Cardiac septum (tissue), 1 donor: Measurements from ENCODE around the gene HOXA1. TPM values are rescaled to one million over a fixed set of nuclear protein-coding genes. Genes with fewer than 3 reads are reported as not detected.
A peak's percentile ranks its signal among the peaks of the same experiment; 100 is the strongest.

ENCODE experiments used
- DNase-seq: peaks from one replicate; pipeline ENCODE4 v3.0.0-alpha.2; 2020; ENCODE audit warnings: low spot score
- intact Hi-C: fragments of 100-400 bp; cut with DNase I; formaldehyde crosslinking; loops from one replicate; pipeline ENCODE4 v1.14.0; 2022
- total RNA-seq: library from RNA; stranded (reverse); fragmentation: NEBNext Ultra II Directional; extraction: Animal tissue kit (Norgen Biotek cat#: 25700); gene quantifications from one replicate; pipeline ENCODE4 v1.2.1, GENCODE V29; 2021
- donor health status: DM: no; HTN: no; CAD: no.

The HOXA1 gene
- total RNA-seq, 1 donor from 2014 or later, result 0.19 TPM

DNA sequence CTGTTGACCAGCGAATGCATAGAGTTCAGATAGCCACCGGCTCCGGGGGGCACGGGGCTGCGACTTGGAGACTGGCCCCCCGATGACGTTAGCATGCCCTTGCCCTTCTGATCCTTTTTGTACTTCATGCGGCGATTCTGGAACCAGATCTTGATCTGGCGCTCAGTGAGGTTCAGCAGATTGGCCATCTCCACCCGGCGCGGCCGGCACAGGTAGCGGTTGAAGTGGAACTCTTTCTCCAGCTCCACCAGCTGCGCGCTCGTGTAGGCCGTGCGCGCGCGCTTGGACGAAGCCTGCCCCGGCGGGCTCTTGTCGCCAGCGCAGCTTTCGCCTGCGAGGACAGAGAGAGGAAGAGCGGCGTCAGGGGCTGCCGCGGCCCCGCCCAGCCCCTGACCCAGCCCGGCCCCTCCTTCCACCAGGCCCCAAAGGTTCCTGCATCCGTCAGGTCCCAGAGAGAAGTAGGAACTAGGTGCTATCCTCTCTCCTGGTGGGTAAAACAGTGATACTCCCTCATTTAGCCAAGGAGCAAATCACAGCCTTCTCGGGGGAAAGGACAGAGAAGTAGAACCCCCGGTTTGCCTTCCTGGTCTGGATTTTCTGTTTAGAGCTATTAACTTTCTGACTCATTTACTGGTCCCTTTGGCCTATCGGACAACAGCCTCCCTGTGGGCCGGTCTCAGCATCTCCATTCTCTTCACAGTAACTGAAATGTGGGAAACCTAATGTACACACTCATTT, 12.8 kb upstream of the HOXA1 start:
- peak; percentile 76 for DNase-seq
- intact Hi-C loops, result loop anchor here (10.0 kb wide), 1 partner anchor 904 kb away; the partner anchor contains the start of genes CBX3 and HNRNPA2B1

DNA sequence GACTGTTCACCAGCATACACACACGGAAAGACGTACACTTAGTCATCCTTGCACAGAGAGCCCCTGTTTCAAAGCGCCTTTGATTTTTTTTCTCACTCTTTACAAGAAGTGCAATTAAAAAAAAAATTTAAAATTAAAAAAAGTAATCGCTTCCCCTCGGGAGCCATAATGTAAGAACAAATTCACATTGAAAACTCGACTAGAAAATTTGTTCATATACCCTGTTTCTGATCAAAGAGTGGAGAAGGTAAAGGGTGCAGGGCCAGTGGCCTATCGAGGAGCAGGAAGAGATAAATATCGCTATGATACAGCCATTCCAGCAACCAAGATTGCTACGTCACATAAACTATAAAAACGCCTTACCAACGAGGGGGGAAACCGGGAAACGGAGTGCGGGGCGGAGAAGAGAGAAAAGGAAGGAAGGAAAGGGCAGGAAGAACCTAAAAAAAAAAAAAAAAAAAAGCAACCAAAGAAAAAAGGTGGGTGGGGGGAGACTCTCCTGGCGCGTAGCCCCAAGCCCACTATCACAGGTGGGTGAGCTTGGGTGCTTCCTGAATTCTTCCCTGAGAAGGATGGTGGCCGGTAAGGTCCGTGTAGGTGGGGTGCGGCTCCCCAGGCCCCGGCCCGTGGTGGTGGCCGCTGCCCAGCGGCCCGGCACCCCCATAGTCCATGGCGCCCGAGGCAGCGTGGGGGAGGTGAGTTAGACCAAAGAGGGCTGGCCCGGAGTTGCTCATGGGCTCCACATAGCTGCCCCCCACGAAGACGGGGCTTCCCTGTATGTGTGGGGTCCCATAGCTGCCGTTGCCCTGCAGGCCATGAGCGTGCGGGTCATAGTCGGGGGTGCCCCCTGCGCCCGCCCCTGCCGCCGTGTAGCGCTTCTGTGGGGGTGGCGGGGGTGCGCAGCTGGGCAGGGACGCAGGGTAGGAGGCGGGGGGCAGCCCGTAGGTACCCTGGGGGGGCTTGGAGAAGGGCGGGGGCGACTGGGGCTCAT, 11.9 kb upstream of the HOXA1 start:
- intact Hi-C loops, result loop anchor here (10.0 kb wide), 1 partner anchor 903 kb away; the partner anchor contains the start of genes CBX3 and HNRNPA2B1
- peak; percentile 60 for DNase-seq

DNA sequence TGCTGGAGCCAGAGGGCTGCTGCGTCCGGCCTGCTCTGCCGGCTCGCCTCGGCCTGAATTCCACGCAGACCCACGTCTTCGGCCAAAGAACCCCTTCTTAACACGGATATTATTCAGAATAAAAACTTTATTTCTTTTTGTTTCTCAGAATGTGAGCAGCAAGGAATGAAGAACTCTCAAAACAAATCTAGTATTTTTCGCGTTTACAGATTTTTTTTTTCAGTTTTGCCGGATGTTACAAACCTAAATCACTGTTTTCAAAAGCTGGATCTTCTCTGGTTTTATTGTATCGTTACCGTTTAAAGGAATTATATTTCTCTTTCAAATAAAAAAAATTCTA, 11.1 kb upstream of the HOXA1 start:
- no peak for DNase-seq
- intact Hi-C loops, result loop anchor here (10.0 kb wide), 1 partner anchor 902 kb away; the partner anchor contains the start of genes CBX3 and HNRNPA2B1

DNA sequence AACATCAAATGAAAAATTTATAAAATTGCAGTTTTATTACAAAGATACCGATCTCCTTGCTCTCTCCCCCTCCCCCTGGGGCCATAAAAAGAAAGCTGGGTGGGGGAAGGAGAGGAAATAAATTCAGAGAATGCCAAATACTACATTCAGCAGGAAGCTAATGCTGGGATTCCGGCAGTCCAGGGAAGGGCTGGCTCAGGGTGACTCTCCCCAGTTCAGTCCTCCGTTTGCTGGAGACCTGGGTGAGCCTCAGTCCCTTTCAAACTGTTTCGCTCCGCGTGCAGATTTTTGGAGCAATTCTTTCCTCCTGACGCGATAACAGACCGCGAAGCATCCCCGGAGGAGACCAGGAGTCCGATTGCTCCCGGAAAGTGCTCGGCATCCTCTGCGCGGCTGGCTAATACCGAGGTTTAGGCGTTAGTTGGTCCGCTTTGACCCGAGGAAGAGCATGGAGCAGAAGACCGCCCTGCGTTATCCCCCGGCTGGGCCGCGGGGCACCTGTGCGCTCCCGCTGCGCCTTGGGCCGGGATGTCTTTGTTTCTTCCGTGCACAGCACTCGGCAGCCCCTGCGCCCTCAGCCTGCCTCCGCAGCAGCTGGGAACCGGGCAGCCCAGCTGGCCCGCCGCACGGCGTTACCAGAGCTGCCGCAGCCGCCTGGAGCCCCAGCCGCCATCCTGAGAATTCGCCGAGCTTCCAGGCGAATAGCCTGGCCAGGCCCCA, 10.5 kb upstream of the HOXA1 start:
- intact Hi-C loops, result loop anchor here (10.0 kb wide), 1 partner anchor 902 kb away; the partner anchor contains the start of genes CBX3 and HNRNPA2B1
- DNase-seq, result peak; percentile 74

DNA sequence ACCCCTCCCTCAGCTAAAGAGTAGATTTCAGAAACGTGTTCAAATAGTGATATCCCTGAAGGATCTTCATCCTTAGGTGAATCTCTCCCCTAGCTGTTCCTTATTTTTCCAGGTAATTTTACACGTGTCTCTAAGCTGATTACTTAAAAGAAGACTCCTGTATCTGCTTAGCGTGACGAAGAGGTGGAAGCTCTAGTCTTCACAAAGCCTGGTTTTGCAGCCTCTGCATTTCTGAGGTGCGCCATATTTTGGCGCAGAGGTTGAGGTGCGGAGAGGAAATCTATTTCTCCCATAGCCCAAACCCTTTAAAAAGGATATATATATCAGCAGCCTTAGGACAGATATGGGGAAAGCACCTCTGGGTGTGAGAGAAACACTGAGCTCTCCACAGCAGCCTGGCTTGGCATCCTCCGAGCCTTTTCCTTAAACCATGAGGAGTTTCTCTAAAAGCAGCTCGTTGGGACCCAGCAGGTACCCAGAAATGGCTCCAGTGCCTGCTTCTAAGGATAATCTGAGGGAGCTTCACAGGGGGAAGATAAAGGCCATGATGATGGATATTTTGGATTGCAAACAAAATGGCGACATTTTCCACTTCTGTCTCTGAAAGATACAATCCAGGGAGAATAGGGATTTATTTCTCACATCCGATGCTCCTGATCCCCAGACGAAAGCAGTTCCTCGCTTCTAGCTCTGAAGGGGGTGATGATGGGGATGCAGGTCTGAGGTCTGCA, 9.7 kb upstream of the HOXA1 start:
- DNase-seq, result no peak
- intact Hi-C loops, result loop anchor here (10.0 kb wide), 1 partner anchor 901 kb away; the partner anchor contains the start of genes CBX3 and HNRNPA2B1

DNA sequence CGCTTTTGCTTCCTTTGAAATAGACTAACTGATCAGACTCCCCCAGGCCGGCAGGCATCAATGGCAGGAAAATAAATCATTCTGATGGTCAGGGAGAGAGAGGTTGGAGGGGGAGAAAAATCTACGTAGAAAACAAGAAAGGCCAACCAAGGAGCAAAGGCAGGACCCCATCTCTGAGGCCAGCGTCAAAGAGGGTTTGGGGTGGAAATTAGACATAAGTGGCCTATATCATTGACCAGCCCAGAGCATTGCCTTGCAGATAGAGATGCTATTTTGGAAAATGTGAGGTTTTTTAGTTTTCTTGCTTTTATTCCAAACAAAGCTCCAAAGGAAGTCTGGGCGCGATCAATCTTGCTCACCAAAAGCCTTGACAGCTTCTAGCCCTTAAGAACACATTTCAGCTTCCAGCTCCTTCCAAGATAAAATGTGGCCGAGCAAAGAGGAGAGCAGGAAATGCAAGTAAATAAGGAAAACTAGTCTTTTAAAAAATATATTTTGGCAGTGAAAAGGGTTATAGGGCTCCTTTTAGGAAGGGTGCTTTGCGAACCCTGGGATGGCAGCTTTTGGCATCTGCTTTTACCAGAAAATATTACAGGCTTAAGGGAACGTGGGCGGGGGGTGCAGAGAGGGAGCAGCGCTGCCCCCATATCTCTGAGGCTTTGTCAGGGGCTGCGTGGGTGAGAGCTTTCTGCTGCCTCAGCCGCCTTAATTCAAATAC, 8.7 kb upstream of the HOXA1 start:
- no peak for DNase-seq
- intact Hi-C loops, result loop anchor here (10.0 kb wide), 1 partner anchor 900 kb away; the partner anchor contains the start of genes CBX3 and HNRNPA2B1

DNA sequence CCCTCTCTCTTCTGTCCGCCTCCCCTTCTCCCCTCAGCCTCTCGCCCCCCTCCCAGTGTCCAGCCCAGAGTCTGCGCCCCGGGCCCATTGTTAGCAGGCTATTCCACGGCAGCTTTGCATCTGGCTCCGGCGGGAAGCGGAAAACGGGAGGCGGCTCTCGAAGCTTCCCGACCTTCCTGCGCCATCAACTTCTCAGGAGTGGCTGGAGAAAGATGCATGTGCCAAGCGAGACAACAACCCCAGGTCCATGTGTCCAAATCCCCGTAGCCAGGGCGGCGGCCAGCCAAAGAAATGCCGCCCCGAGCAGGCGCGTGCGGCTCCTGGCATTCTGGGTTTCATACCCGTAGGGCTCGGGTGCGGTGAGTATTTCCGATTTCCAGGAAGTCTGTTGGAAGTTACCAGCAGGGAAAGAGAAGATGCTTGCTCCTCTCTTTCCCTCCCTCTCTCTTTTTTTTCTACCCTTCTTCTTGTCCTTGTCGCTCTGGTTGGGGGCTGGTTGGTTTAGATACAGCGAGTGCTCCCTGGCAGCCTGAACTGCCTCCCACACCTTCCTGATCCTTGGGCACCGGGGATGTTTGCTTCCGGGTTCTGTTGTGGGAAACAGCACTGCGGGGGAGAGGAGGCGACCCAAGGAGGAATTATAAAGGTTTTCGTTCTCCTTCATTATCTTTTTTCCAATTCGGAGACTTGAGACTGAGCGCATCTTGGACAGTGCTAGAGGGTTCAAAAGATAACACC, 7.9 kb upstream of the HOXA1 start:
- DNase-seq, result no peak
- intact Hi-C loops, result loop anchor here (10.0 kb wide), 1 partner anchor 899 kb away; the partner anchor contains the start of genes CBX3 and HNRNPA2B1

DNA sequence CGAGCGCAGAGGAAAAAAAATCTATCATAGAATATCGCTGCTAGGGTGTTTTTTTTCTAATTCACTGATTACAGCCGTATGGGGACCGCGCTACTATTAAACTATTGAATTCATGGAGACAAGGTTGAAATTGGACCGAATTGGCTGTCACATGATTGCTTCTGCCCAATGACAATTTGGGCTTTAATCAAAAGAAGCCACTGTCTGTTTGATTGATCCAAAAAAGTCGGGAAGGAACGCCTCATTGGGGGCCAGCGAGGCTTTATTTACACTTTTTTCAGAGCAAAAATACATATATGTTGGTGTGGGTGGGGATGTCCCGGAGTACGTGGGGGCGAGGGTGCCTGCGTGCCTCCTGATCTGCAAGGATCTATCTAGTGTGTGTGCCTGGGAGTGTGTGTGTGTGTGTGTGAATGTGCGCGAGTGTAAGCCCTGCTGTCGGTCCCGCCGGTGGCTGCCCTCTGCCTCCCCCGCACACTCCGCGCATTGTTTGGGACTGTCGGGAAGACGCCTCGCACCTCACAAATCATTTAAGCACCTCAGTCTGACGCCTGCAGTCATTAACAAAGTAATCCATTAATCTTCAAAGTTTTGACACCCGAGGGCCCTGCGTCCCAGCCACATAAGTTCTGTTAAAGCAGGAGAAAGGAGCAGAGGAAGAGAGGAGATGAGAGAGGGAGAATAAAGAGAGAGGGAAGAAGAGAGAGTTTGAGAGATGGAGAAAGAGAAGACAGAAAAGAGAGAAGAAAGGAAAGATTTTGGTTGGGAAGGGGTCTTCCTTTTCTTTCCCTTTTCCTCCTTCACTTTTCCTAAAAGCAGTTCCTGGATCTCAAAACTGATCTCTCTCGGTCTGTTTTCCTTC, 7.0 kb upstream of the HOXA1 start, which contains the start of gene HOXA2:
Gene HOXA2, minus strand, starts transcription at position 103 of the 862 bp plus-strand sequence. CDS start 183 bp downstream, outside the sequence.
- no peak for DNase-seq

DNA sequence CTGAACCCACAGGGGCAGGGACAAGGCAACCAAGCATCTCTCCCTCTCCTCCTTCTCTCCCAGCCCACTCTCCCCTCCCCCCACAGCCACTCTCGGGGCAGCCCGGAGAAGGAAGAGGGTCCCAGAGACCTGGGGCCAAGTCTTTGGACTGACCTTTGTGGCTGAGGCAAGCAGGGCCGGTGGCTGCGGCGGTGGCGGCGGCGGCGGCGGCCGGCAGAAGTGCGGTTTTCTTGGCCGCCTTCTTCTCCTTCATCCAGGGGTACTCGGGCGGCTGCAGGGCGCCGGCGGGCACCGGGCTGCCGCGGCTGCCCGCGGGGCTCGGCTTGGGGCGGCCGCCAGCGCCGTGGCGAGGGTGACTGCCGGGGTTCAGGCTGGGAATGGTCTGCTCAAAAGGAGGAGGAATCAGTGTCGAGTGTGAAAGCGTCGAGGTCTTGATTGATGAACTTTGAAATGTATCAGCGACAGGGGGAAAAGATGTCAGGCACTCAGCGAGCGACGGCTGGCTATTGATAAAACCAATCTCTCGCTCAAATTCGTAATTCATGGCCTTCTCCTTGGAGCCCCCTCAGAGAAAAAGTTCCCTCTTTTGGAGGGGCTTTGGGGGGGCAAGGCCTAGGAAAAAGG, 6.3 kb upstream of the HOXA1 start:
- intact Hi-C loops, result loop anchor here (10.0 kb wide), 1 partner anchor 897 kb away; the partner anchor contains the start of genes CBX3 and HNRNPA2B1
- no peak for DNase-seq

More for the DNA sequence above, 7.0 kb upstream of the HOXA1 start, which contains the start of gene HOXA2:
- intact Hi-C loops, result loop anchor here (10.0 kb wide), 1 partner anchor 898 kb away; the partner anchor contains the start of genes CBX3 and HNRNPA2B1

DNA sequence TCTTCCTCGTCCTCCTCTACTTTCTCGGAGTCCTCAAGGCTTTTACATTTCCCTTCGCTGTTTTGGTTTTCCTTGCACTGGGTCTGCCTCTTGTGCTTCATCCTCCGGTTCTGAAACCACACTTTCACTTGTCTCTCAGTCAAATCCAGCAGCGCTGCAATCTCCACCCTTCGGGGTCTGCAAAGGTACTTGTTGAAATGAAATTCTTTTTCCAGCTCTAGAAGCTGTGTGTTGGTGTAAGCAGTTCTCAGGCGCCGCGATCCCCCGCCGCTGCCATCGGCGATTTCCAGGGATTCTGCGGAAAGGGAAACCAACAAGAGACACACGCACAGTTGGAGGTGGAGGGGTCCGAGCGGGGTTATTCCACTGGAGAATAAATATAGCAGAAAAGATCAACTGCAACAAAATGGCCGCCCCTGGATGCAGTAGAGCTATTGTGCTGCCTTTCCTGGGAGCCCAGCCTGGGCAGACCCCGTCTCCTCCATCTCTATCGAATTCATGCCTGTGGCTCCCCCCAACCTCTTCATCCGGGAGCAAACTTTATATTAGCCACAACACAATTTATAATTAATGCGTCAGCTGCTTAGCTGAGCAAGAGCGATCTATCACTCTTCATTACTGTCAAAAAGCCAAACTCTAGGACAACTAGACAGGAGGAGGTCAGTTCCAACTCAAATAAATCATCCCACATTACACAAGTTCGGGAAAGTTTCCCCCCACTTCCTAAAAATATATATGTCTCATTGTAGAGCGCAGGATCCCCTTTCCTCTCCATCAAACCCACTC, 5.6 kb upstream of the HOXA1 start:
- intact Hi-C loops, result loop anchor here (10.0 kb wide), 1 partner anchor 897 kb away; the partner anchor contains the start of genes CBX3 and HNRNPA2B1
- DNase-seq, result no peak

DNA sequence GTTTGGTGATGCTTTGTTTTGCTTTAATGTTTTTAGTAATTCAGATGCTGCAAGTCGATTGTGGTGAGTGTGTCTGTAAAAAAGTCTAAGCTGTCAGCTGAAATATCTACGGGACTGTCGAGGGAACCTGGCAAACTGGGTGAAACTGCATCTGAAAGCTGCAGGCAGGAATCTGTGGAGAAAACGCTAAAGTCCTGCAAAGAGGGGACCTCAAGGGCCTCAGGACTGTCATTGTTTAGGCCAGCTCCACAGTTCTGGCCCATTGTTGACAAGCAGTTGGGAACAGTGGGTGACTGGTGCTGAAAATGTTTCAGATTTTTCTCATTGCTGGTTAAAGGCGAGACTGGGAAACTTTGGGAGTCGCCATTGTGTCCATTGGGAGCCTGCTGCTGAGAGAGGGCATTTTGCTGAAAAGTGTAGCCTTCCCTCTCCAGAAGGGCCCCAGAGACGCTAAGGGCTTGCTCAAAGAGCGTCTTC, 4.9 kb upstream of the HOXA1 start:
- intact Hi-C loops, result loop anchor here (10.0 kb wide), 1 partner anchor 896 kb away; the partner anchor contains the start of genes CBX3 and HNRNPA2B1
- no peak for DNase-seq

DNA sequence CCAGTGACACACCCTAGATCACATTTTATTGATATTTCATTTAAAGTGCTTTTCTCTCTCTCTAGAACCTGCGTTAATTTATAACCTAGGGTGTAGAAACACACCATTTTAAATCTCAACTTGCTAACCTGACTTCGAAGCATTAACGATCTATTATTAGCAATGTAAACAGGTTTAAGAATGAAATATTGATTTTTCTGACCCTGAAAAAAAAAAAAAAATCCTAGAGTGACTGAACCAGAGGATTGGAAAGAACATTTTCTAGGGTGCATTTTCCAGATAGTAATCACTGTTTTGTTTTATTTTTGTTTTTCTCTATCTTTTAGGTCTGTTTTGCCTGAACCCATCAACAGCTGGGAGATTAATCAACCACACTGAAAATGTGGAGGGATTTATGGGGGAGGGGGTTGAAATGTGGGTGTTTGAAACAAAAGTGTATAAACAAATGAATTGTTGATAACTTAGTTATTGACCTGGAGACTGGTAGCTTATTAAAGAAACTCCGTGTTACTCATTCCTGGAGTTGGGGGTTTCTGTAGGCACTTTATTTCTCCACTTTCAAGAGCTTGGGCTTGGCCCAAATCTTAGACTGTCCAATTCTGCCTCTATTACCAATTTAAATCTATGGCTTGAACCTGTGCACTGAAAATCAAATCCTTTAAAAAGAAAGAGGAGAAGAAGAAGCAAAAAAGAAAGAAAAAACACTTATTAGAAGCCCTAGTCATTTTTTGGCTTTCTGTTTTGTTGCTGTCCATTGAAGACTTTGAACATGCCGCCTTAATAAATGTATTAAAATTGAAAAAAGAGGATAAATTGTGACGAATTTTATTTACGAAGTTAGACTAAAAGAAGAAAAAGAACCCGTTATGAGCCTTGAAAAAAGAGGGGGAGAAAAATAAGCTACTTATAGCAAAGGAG, 3.9 kb upstream of the HOXA1 start:
- no peak for DNase-seq
- intact Hi-C loops, result loop anchor here (10.0 kb wide), 1 partner anchor 895 kb away; the partner anchor contains the start of genes CBX3 and HNRNPA2B1
